Spleen (tissue), 11 donors: ENCODE data around the gene IL17D. TPM values are rescaled to one million over a fixed set of nuclear protein-coding genes. Genes with fewer than 3 reads are reported as not detected.

Source experiments
- DNase-seq: peaks from one replicate; pipeline ENCODE4 v3.0.0-alpha.2; 2020
- H3K27ac ChIP-seq, 8 donors: fragments of 200-600 bp; sonication (generic) in 7 of 8; 1 replicate in 4 of 8; 2 replicates in 4 of 8; pipeline versions ENCODE4 v1.5.0 to v1.8.0; 2016 to 2021; ENCODE audit warnings: inconsistent platforms in 4 of 8, mild to moderate bottlenecking in 4 of 8, moderate library complexity in 1 of 8
- H3K27me3 ChIP-seq, 7 donors: fragments of 200-600 bp; sonication (generic) in 6 of 7; replicated peaks in 1 of 7; 1 replicate in 4 of 7; 2 replicates in 3 of 7; pipeline versions ENCODE4 v1.5.0 to v1.8.0; 2016 to 2021; ENCODE audit warnings: inconsistent platforms in 3 of 7, mild to moderate bottlenecking in 1 of 7
- H3K36me3 ChIP-seq, 6 donors: fragments of 200-600 bp; sonication (generic) in 5 of 6; 1 replicate in 4 of 6; 2 replicates in 2 of 6; pipeline versions ENCODE4 v1.5.0 to v1.8.0; 2016 to 2021; ENCODE audit warnings: inconsistent platforms in 2 of 6
- H3K4me1 ChIP-seq, 6 donors: fragments of 200-600 bp; sonication (generic) in 5 of 6; 1 replicate in 3 of 6; 2 replicates in 3 of 6; pipeline versions ENCODE4 v1.5.0 to v1.8.0; 2016 to 2021; ENCODE audit warnings: inconsistent platforms in 3 of 6
- H3K4me3 ChIP-seq, 8 donors: fragments of 200-600 bp; sonication (generic) in 7 of 8; 1 replicate in 4 of 8; 2 replicates in 4 of 8; pipeline versions ENCODE4 v1.5.0 to v1.8.0; 2016 to 2021; ENCODE audit warnings: inconsistent platforms in 4 of 8, mild to moderate bottlenecking in 4 of 8, moderate library complexity in 2 of 8
- H3K9me3 ChIP-seq, 8 donors: fragments of 200-600 bp; sonication (generic) in 7 of 8; 1 replicate in 4 of 8; 2 replicates in 4 of 8; pipeline versions ENCODE4 v1.5.0 to v1.8.0; 2016 to 2021; ENCODE audit warnings: inconsistent platforms in 4 of 8
- POLR2A ChIP-seq, 3 donors: fragments of 450-650 bp; IDR thresholded peaks; one replicate each; pipeline ENCODE4 v1.5.1; 2017; ENCODE audit warnings: antibody characterized with exemption in 3 of 3, mild to moderate bottlenecking in 1 of 3
- POLR2AphosphoS5 ChIP-seq, 3 donors: sonication (generic); formaldehyde crosslinking; IDR thresholded peaks; one replicate each; pipeline ENCODE4 v1.5.1; 2017; ENCODE audit warnings: antibody characterized with exemption in 3 of 3
- WGBS, 5 donors: extraction: QIAGEN DNeasy Blood & Tissue Kit in 3 of 5; methylation state at CpG; one replicate each; pipeline versions ENCODE4 v1.1.5 to v1.1.7; 2013 to 2018; 5-methylcytosine and 5-hydroxymethylcytosine counted together
- intact Hi-C: fragments of 100-400 bp; cut with DNase I; formaldehyde crosslinking; loops from one replicate; pipeline ENCODE4 v1.15.0; 2023; ENCODE audit warnings: low total_unique reads
- polyA plus RNA-seq, 3 donors: library from polyadenylated mRNA; stranded (reverse); fragments of 200-250 nt; gene quantifications; one replicate each; pipeline ENCODE4 v1.2.1, GENCODE V29; 2013
- total RNA-seq, 7 donors: library from RNA; depleted of rRNA in 3 of 7; stranded (reverse); fragments of >200 nt in 3 of 7; fragmentation: NEBNext Ultra II Directional in 4 of 7; extraction: Animal tissue kit (Norgen Biotek cat#: 25700) in 4 of 7; gene quantifications; one replicate each; pipeline versions ENCODE4 v1.1.0 to v1.2.1, GENCODE V29; 2016 to 2021
- TF ChIP-seq, protein P1 (sequence below), 11 experiments: fragments of 200-600 bp in 7 of 11; fragments of 450-650 bp in 4 of 11; sonication (generic) in 4 of 11; IDR thresholded peaks in 8 of 11; conservative IDR thresholded peaks in 3 of 11; 1 replicate in 7 of 11; 2 replicates in 4 of 11; pipeline versions ENCODE4 v1.4.0 to v1.8.0; 2016 to 2021; ENCODE audit warnings: antibody characterized with exemption in 11 of 11, inconsistent platforms in 4 of 11, mild to moderate bottlenecking in 1 of 11
- donor health status: healthy with polysubstance abuse.
- donor health status: DM: no; HTN: no; CAD: no; lungs with moderate emphysema.
- donor health status: DM: no; HTN: no; CAD: no.
- donor health status: Bipolar disorder and iron deficiency.
- donor health status: healthy.
- donor health status: DM: no; HTN: no; CAD: no.
- donor health status: DM: yes; HTN: yes; CAD: no.

IL17D gene
- total and polyA plus RNA-seq, 10 donors: 0.15 to 0.68 (median 0.32) TPM; not detected in 3

- no peak for DNase-seq
- Histone ChIP-seq H3K27ac (no peak overlapping the region), H3K4me3 (no peak overlapping the region), H3K36me3 (no peaks in the 10 kb centered on the region), H3K9me3 (no peaks in the 10 kb centered on the region), H3K4me1 (peaks cover 3 to 15% (median 12%) of the 10 kb centered on the region in 6 donors), H3K27me3 (peaks cover 0 to 39% (median 24%) of the 10 kb centered on the region in 7 donors)
- 86 to 97% (median 88%) methylated on average over 11 of the region's 11 CpGs for WGBS, 5 donors
- no peak for TF ChIP-seq POLR2AphosphoS5 (IDR thresholded peaks at IDR 0.05)
- no peak for TF ChIP-seq POLR2A (IDR thresholded peaks at IDR 0.05)
- TF ChIP-seq, protein P1, sequence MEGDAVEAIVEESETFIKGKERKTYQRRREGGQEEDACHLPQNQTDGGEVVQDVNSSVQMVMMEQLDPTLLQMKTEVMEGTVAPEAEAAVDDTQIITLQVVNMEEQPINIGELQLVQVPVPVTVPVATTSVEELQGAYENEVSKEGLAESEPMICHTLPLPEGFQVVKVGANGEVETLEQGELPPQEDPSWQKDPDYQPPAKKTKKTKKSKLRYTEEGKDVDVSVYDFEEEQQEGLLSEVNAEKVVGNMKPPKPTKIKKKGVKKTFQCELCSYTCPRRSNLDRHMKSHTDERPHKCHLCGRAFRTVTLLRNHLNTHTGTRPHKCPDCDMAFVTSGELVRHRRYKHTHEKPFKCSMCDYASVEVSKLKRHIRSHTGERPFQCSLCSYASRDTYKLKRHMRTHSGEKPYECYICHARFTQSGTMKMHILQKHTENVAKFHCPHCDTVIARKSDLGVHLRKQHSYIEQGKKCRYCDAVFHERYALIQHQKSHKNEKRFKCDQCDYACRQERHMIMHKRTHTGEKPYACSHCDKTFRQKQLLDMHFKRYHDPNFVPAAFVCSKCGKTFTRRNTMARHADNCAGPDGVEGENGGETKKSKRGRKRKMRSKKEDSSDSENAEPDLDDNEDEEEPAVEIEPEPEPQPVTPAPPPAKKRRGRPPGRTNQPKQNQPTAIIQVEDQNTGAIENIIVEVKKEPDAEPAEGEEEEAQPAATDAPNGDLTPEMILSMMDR (IDR thresholded peaks at IDR 0.05 in 8 of 11, conservative IDR thresholded peaks at IDR 0.05 in 3 of 11): no peak
- intact Hi-C loops: no loop called here
These were observed 17.0 kb downstream of the IL17D start for GRCh38 chr13:20720499-20720898.

- no peaks in the 10 kb centered on the region for H3K9me3 ChIP-seq
- intact Hi-C loops: no loop called here
- H3K36me3 ChIP-seq: no peaks in the 10 kb centered on the region
- peaks cover 0 to 39% (median 24%) of the 10 kb centered on the region in 7 donors for H3K27me3 ChIP-seq
- TF ChIP-seq POLR2A (IDR thresholded peaks at IDR 0.05) (no peak), POLR2AphosphoS5 (IDR thresholded peaks at IDR 0.05) (no peak)
- TF ChIP-seq, protein P1 (IDR thresholded peaks at IDR 0.05 in 8 of 11, conservative IDR thresholded peaks at IDR 0.05 in 3 of 11): no peak
- peaks cover 3 to 15% (median 12%) of the 10 kb centered on the region in 6 donors for H3K4me1 ChIP-seq
- WGBS, 5 donors: 82 to 91% (median 85%) methylated on average over 8 to 16 of the region's 16 CpGs
- H3K4me3 ChIP-seq: peak overlapping the region in 4 of 8 donors; percentile 19 to 55 (median 34)
- H3K27ac ChIP-seq: no peak overlapping the region
- no peak for DNase-seq
These were observed 17.6 kb downstream of the IL17D start for GRCh38 chr13:20721058-20721453.

- WGBS, 5 donors: 11 to 33% (median 13%) methylated on average over 46 to 81 of the region's 81 CpGs
- H3K9me3 ChIP-seq: no peaks in the 10 kb centered on the region
- H3K27ac ChIP-seq: no peak overlapping the region
- peak overlapping the region in 7 of 8 donors; percentile 16 to 55 (median 32) for H3K4me3 ChIP-seq
- H3K4me1 ChIP-seq: peaks cover 3 to 15% (median 12%) of the 10 kb centered on the region in 6 donors
- no peaks in the 10 kb centered on the region for H3K36me3 ChIP-seq
- peaks cover 0 to 39% (median 24%) of the 10 kb centered on the region in 7 donors for H3K27me3 ChIP-seq
- intact Hi-C loops: no loop called here
- peak; percentile 69 for DNase-seq
- no peak for TF ChIP-seq POLR2A (IDR thresholded peaks at IDR 0.05)
- TF ChIP-seq, protein P1 (IDR thresholded peaks at IDR 0.05 in 8 of 11, conservative IDR thresholded peaks at IDR 0.05 in 3 of 11): no peak
- TF ChIP-seq POLR2AphosphoS5 (IDR thresholded peaks at IDR 0.05): no peak
These were observed 18.2 kb downstream of the IL17D start for GRCh38 chr13:20721454-20722357.

GRCh38 chr13:20727856-20728255 lies 24.4 kb downstream of the IL17D start:
- H3K36me3 ChIP-seq: peaks cover 0 to 31% (median 0%) of the 10 kb centered on the region in 6 donors
- TF ChIP-seq POLR2AphosphoS5 (IDR thresholded peaks at IDR 0.05): no peak
- TF ChIP-seq, protein P1 (IDR thresholded peaks at IDR 0.05 in 8 of 11, conservative IDR thresholded peaks at IDR 0.05 in 3 of 11): no peak
- no peak for TF ChIP-seq POLR2A (IDR thresholded peaks at IDR 0.05)
- H3K4me1 ChIP-seq: no peaks in the 10 kb centered on the region
- no peak overlapping the region for H3K4me3 ChIP-seq
- 64 to 98% (median 92%) methylated on average over 6 of the region's 6 CpGs for WGBS, 5 donors
- no peak overlapping the region for H3K27ac ChIP-seq
- intact Hi-C loops: no loop called here
- DNase-seq: no peak
- H3K9me3 ChIP-seq: no peaks in the 10 kb centered on the region
- peaks cover 0 to 1% (median 0%) of the 10 kb centered on the region in 7 donors for H3K27me3 ChIP-seq
